HFFc6 (cell line): ENCODE results near the gene HSDL1. TPM values are rescaled to one million over a fixed set of nuclear protein-coding genes. Genes with fewer than 3 reads are reported as not detected.

Experiments used
- DNase-seq: peaks from one replicate; pipeline ENCODE4 v3.0.0-alpha.2; 2018
- H3K27ac Mint-ChIP-seq: 2 replicates; pipeline ENCODE4 v1.8.0; 2020; ENCODE audit warnings: mild to moderate bottlenecking, mixed read lengths
- H3K27me3 Mint-ChIP-seq: 2 replicates; pipeline ENCODE4 v1.8.0; 2021; ENCODE audit warnings: mild to moderate bottlenecking, moderate library complexity, mixed read lengths; ENCODE audit not compliant: insufficient read depth
- H3K36me3 Mint-ChIP-seq: 2 replicates; pipeline ENCODE4 v1.8.0; 2021; ENCODE audit warnings: low read depth, mixed read lengths
- H3K4me1 Mint-ChIP-seq: 2 replicates; pipeline ENCODE4 v1.8.0; 2020; ENCODE audit warnings: low read depth, mixed read lengths
- H3K4me3 Mint-ChIP-seq: 2 replicates; pipeline ENCODE4 v1.8.0; 2020; ENCODE audit warnings: mild to moderate bottlenecking, moderate library complexity, mixed read lengths
- H3K9me3 Mint-ChIP-seq: 2 replicates; pipeline ENCODE4 v1.8.0; 2020; ENCODE audit warnings: mild to moderate bottlenecking, mixed read lengths
- CTCF ChIP-seq: fragments of 200-600 bp; sonication (generic); IDR thresholded peaks from 2 replicates; pipeline ENCODE4 v1.5.0; 2021; ENCODE audit warnings: antibody characterized with exemption, mild to moderate bottlenecking
- total RNA-seq, 6 experiments: library from RNA; stranded (reverse); fragmentation: NEBNext Ultra II Directional; extraction: Animal tissue kit (Norgen Biotek cat#: 25700); gene quantifications; 2 replicates in 1 of 6; 3 replicates in 5 of 6; pipeline ENCODE4 v1.2.3, GENCODE V29; 2021

The HSDL1 gene
- total RNA-seq, 6 experiments from 2014 or later, result 14.8 to 18.8 (median 17.2) TPM

GRCh38 chr16:84174396-84174795 is 29.4 kb upstream of the HSDL1 start:
- H3K9me3 Mint-ChIP-seq, result no peaks in the 10 kb centered on the region
- H3K4me3 Mint-ChIP-seq, result no peak overlapping the region
- no peak for DNase-seq
- peaks cover 38% of the 10 kb centered on the region for H3K4me1 Mint-ChIP-seq
- H3K27ac Mint-ChIP-seq, result no peak overlapping the region
- TF ChIP-seq CTCF, result no peak
- peaks cover 2% of the 10 kb centered on the region for H3K27me3 Mint-ChIP-seq
- H3K36me3 Mint-ChIP-seq, result no peaks in the 10 kb centered on the region

GRCh38 chr16:84169765-84170310 is 24.9 kb upstream of the HSDL1 start:
- Mint-ChIP-seq H3K27me3 (peaks cover 11% of the 10 kb centered on the region), H3K4me1 (peaks cover under 1% of the 10 kb centered on the region; the same call in 1 of the 2 replicates), H3K36me3 (no peaks in the 10 kb centered on the region), H3K27ac (no peak overlapping the region), H3K4me3 (no peak overlapping the region), H3K9me3 (no peaks in the 10 kb centered on the region)
- no peak for TF ChIP-seq CTCF
- DNase-seq, result no peak

- Mint-ChIP-seq H3K36me3 (no peaks in the 10 kb centered on the region), H3K27me3 (peaks cover 18% of the 10 kb centered on the region)
Measured at GRCh38 chr16:84166796-84167695, 22.1 kb upstream of the HSDL1 start.

GRCh38 chr16:84165746-84166145 is 20.8 kb upstream of the HSDL1 start:
- H3K27ac Mint-ChIP-seq, result no peak overlapping the region
- no peak for DNase-seq
- no peaks in the 10 kb centered on the region for H3K36me3 Mint-ChIP-seq
- H3K4me1 Mint-ChIP-seq, result peaks cover 6% of the 10 kb centered on the region; the same call in 1 of the 2 replicates
- H3K27me3 Mint-ChIP-seq, result peaks cover 26% of the 10 kb centered on the region
- TF ChIP-seq CTCF, result no peak
- H3K9me3 Mint-ChIP-seq, result no peaks in the 10 kb centered on the region
- H3K4me3 Mint-ChIP-seq, result no peak overlapping the region

More at GRCh38 chr16:84166796-84167695, 22.1 kb upstream of the HSDL1 start:
- H3K27ac Mint-ChIP-seq, result no peak overlapping the region
- no peak overlapping the region for H3K4me3 Mint-ChIP-seq
- peaks cover 2% of the 10 kb centered on the region; the same call in 1 of the 2 replicates for H3K4me1 Mint-ChIP-seq
- no peaks in the 10 kb centered on the region for H3K9me3 Mint-ChIP-seq
- DNase-seq, result no peak
- TF ChIP-seq CTCF, result no peak

GRCh38 chr16:84161801-84162200 is 16.8 kb upstream of the HSDL1 start:
- H3K27ac Mint-ChIP-seq, result no peak overlapping the region
- DNase-seq, result no peak
- H3K36me3 Mint-ChIP-seq, result no peaks in the 10 kb centered on the region
- H3K27me3 Mint-ChIP-seq, result peaks cover 36% of the 10 kb centered on the region
- H3K4me3 Mint-ChIP-seq, result no peak overlapping the region
- no peak for TF ChIP-seq CTCF
- no peaks in the 10 kb centered on the region for H3K9me3 Mint-ChIP-seq
- H3K4me1 Mint-ChIP-seq, result peaks cover 26% of the 10 kb centered on the region
